Measurements from ENCODE around the gene COPG2.
"Not testable (repeated sequence)": the region's sequence is repeated elsewhere in the genome, so short reads cannot be mapped to it uniquely, and the experiment has no call there.

Gene COPG2

GRCh38 chr7:130668258-130669084, at the start of gene COPG2:
Gene COPG2, minus strand, starts transcription at chr7:130668748. Its CDS starts 80 bp downstream, at chr7:130668668.
- DNase-seq (ENCODE audit: low spot score) = peak; percentile 95

GRCh38 chr7:130712416-130712815, 43.9 kb upstream of the COPG2 start:
- no peak for DNase-seq (ENCODE audit: low spot score)

- no peak for DNase-seq (ENCODE audit: low spot score)
Measured at GRCh38 chr7:130708766-130709165, 40.2 kb upstream of the COPG2 start.

GRCh38 chr7:130708001-130708400, 39.5 kb upstream of the COPG2 start:
- no peak for DNase-seq (ENCODE audit: low spot score)

GRCh38 chr7:130703851-130704250, 35.3 kb upstream of the COPG2 start:
- no peak for DNase-seq (ENCODE audit: low spot score)

GRCh38 chr7:130701650-130702049, 33.1 kb upstream of the COPG2 start:
- DNase-seq (ENCODE audit: low spot score) = no peak

- no peak for DNase-seq (ENCODE audit: low spot score)
Measured at GRCh38 chr7:130700760-130701159, 32.2 kb upstream of the COPG2 start.

GRCh38 chr7:130699686-130700085, 31.1 kb upstream of the COPG2 start:
- no peak for DNase-seq (ENCODE audit: low spot score)

GRCh38 chr7:130697820-130698219, 29.3 kb upstream of the COPG2 start:
- no peak for DNase-seq (ENCODE audit: low spot score)

- peak; percentile 38 for DNase-seq (ENCODE audit: low spot score)
Measured at GRCh38 chr7:130695840-130696239, 27.3 kb upstream of the COPG2 start.

GRCh38 chr7:130692396-130692795, 23.8 kb upstream of the COPG2 start:
- DNase-seq (ENCODE audit: low spot score) = not testable (repeated sequence)

GRCh38 chr7:130689683-130690082, 21.1 kb upstream of the COPG2 start:
- no peak for DNase-seq (ENCODE audit: low spot score)

- no peak for DNase-seq (ENCODE audit: low spot score)
Measured at GRCh38 chr7:130683026-130683425, 14.5 kb upstream of the COPG2 start.

- DNase-seq (ENCODE audit: low spot score) = no peak
Measured at GRCh38 chr7:130674456-130674855, 5.9 kb upstream of the COPG2 start.

- no peak for DNase-seq (ENCODE audit: low spot score)
Measured at GRCh38 chr7:130673066-130673465, 4.5 kb upstream of the COPG2 start.

GRCh38 chr7:130672146-130672545, 3.6 kb upstream of the COPG2 start:
- DNase-seq (ENCODE audit: low spot score) = no peak

GRCh38 chr7:130669085-130669700, 645 bp upstream of the COPG2 start:
- no peak for DNase-seq (ENCODE audit: low spot score)

- no peak for DNase-seq (ENCODE audit: low spot score)
Measured at GRCh38 chr7:130667593-130668257, 823 bp downstream of the COPG2 start.

- no peak for DNase-seq (ENCODE audit: low spot score)
Measured at GRCh38 chr7:130662426-130662825, 6.1 kb downstream of the COPG2 start.

GRCh38 chr7:130655286-130655685, 13.3 kb downstream of the COPG2 start:
- no peak for DNase-seq (ENCODE audit: low spot score)

GRCh38 chr7:130654850-130655249, 13.7 kb downstream of the COPG2 start:
- DNase-seq (ENCODE audit: low spot score) = no peak

GRCh38 chr7:130650611-130651120, 17.9 kb downstream of the COPG2 start:
- DNase-seq (ENCODE audit: low spot score) = no peak
